Activated CD4-positive, alpha-beta T cell treated with anti-CD3 and anti-CD28 coated beads, Interleukin-2, amount 50 U/mL, for 4 hours (primary cell): ENCODE data around the gene NR2F2.

Source experiments
- DNase-seq, 2 experiments: peaks; one replicate each; pipeline ENCODE4 v3.0.0-alpha.2; 2020

Gene NR2F2

DNA sequence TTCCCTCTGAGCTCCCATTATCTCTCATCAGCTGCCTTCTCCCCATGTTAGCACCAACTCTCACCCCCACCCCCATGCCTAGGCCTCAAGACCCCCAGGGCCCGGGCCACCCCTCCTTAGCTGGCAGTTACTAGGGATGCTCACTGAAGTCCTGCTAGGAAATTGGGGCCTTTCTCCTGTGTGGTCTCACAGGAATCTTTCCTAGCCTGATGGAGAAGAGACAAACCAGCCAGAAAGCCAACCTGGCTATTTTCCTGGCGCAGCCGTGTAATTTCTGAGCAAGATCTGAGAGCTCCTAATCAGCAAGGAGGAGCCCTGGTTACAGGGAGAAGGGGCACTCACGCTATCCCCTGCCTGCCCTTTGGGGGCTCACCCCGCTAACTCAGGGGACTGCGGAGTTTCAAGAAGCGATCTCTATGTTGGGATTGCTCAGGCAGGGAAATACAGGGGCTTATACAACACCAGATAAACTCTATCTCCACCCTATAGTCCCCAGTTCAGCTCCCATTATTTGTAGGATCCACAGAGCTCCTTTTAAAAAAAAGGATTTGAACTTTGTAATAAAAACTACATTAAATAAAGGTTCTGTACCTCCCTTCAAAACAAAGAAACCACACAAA is 25.2 kb downstream of the NR2F2 start:
- no peak for DNase-seq

- peak; percentile 43 to 59 for DNase-seq
Measured at GRCh38 chr15:96356494-96357455, 26.3 kb downstream of the NR2F2 start.

DNA sequence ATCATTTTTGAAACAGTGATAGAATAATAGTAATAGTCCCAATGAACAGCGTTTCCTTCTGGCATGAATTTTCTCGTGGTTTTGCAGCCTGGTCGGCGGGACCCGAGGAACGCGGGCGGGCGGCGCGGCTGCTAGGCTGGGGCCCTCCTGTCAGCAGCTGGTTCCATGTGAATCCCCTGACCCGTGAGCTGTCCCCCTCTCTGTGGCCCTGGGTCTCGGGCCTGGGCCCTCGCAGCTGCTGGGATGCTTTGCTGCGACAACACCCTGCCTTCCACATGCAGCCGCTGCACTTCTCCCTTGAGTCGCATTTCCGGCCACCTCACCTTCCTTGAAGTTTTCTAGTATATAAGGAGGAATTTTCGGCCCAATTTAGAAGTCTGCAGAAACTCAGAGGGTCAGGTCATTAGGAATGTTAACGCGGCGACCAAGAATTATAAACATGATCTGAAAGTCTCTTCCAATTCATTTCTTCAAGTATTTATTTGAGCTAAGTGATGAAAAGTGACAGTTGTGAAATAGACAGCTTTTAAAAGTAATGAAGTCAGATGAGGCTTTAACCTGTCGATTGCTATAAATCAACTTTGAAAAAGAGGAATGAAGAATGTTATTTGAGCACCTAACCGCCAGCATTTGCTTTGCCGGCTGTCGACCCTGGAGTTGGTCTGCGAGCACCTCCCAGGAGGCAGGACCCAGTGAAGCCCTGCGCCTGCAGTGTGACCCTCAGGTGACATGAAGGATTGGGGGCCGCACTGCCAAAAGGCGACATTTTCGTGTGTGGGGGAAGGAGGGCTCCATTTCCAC is 27.7 kb downstream of the NR2F2 start:
- no peak for DNase-seq

- DNase-seq = no peak
Measured at GRCh38 chr15:96358821-96359615, 28.5 kb downstream of the NR2F2 start.

- no peak for DNase-seq
Measured at GRCh38 chr15:96359616-96360521, 29.4 kb downstream of the NR2F2 start.

GRCh38 chr15:96360581-96361308 is 30.2 kb downstream of the NR2F2 start:
- no peak for DNase-seq

DNA sequence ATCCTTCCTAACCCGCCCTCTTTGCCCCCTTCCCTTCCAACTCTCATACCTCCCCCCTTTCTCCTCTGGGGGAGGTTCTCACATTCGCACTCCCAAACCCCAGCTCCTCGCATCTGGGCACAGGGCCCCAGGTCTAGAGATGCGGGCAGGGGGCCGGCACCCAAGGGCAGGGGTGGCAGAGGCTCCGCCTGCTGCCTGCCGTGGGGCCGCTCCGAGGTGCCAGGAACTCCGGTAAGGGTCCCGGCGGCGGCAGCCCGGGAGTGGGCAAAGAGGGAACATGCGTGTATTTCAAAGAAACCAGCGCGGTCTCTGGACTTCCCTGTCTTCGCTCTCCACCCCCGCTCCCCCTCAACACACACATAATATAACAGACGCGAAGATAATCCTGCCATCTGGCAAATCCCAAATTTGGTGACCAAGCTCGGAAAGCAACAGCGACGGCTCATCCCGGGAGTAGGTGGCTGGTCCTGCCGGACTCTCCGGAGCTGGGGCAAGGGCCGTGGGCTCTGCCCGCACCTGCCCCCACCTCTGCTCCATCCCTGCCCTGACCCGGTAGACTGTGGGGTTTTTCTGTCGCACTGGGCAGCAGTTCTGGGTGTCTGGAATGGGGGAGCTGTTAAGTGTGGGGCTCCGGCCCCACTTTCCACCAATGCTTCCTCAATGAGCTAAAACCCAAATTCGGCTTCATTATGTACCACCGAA is 31.0 kb downstream of the NR2F2 start:
- DNase-seq = no peak

GRCh38 chr15:96362011-96362754 is 31.7 kb downstream of the NR2F2 start:
- DNase-seq = no peak

GRCh38 chr15:96362755-96363651 is 32.5 kb downstream of the NR2F2 start:
- no peak for DNase-seq

GRCh38 chr15:96363707-96364106 is 33.2 kb downstream of the NR2F2 start:
- DNase-seq = no peak

- DNase-seq = no peak
Measured at GRCh38 chr15:96365781-96366525, 35.5 kb downstream of the NR2F2 start.

DNA sequence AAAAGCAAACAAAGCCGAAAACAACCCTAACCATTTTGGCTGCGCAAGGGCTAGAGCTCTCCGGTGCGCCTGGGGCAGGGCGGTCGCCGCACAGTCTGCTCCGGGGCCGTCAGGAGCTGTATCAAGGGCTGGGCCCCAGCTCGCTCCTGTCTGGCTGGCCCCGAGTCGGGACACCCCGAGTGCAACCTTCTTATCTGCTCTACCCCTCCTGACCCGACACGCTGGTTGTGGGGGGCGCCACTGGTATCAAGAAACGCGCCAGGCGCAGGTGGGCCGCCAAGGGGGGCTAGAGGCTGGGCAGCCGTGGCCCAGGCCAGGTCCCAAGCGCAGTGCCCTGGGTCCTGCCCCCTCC is 36.0 kb downstream of the NR2F2 start:
- DNase-seq = no peak

DNA sequence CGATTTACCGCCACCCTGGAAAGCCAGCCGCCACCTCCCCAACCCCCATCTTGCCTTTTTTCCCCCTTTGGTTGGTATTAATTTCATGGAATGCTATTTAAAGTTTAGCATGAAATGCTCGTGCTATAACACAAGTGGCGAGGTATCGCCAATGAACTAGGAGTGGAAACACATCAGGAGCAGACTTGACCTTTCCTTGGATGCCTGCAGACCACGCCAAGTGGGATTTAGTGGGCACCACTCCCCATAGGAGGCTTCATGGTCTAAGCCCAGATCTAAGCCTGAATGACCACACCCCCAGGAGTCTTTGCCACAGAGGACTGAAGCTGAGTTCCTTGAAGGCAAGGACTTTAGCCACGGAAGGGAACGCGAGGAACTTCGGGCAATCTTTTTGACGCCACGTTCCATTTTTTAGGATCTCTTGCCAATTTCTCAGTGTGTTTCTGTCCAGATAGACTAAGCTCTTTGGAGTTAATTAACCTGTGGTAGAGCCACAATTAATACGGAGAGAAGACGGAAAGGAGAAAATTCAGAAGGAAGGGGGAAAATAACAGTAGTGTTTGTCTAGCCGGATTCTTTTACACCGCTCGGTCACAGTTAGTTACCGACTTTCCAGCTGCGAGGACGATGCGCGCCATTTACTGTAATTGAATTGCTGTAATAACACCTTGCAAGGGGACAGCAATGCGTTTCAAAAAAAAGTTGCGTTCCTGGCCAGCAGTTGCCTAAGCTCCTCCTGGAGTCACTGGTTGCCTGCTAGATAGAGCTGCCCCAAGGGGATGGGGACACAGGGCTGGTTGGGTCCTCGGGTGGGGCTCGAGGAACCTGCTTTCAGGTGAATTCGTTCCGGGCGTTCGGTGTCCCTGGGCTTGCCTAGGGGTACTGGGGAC is 37.1 kb downstream of the NR2F2 start:
- DNase-seq = no peak

GRCh38 chr15:96369351-96369750 is 38.9 kb downstream of the NR2F2 start:
- DNase-seq = no peak

- no peak for DNase-seq
Measured at GRCh38 chr15:96369825-96370621, 39.5 kb downstream of the NR2F2 start.

DNA sequence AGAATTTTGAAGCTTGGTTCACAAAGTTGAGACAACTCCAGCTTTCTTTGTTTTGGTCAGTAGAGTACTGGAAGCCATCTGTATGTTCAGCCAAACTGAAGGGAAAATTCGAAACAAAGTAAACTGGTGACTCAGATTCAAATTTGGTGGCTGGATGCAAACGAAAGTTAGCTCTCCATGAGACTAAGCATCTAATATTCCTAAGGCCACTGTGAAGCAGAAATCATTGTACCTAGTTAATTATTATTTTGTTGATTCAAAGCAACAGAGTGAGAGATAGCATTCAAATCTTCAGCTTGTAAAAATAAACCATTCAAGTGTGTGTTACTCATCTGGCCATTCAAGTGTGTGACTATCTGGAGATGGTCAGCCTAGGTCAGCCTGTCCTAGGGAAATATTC is 42.1 kb downstream of the NR2F2 start:
- DNase-seq = no peak
